ENCODE measurements around the gene IQCB1.
"Not testable (repeated sequence)": the region's sequence is repeated elsewhere in the genome, so short reads cannot be mapped to it uniquely, and the experiment has no call there.

The IQCB1 gene

DNA sequence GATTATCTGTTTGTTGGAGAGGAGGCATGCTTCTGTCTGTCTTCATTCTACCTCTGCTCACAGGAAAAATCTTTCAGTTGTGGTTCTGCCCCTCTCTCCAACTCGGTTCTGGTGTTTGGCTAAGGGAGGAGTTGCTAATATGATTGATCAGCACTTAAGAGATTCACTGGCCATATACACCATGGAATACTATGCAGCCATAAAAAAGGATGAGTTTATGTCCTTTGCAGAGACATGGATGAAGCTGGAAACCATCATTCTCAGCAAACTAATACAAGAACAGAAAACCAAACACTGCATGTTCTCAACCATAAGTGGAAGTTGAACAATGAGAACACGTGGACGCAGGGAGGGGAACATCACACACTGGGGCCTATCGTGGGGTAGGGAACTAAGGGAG, 59.8 kb downstream of the IQCB1 start:
- not testable (repeated sequence) for H3K4me3 ChIP-seq (ENCODE audit: insufficient read depth in 1 of 2, low read depth in 1 of 2, low read length in 2 of 2); H3K4me1 ChIP-seq (ENCODE audit: control insufficient read depth, insufficient read depth, low read depth, low read length); H2BK12ac ChIP-seq (ENCODE audit: low read length in 2 of 2); H3K9ac ChIP-seq (ENCODE audit: low read length); H2BK15ac ChIP-seq (ENCODE audit: low read depth, poor library complexity, severe bottlenecking); H3K4me2 ChIP-seq (ENCODE audit: low read length, poor library complexity, severe bottlenecking); H3K27me3 ChIP-seq (ENCODE audit: control insufficient read depth in 1 of 2, insufficient read depth in 1 of 2, low read length in 2 of 2); H4K8ac ChIP-seq (ENCODE audit: low read length); H3K79me1 ChIP-seq (replicated peaks; ENCODE audit: low read length, poor library complexity, severe bottlenecking); H3K4ac ChIP-seq (ENCODE audit: low read depth in 1 of 2, low read length in 2 of 2); H3K23ac ChIP-seq (ENCODE audit: low read length in 2 of 2); H3K27ac ChIP-seq (ENCODE audit: low read length, poor library complexity, severe bottlenecking); H3K18ac ChIP-seq (ENCODE audit: low read depth in 1 of 2, low read length in 2 of 2); H4K91ac ChIP-seq (ENCODE audit: low read length); H3K9me3 ChIP-seq (ENCODE audit: control insufficient read depth, low read length); H2BK5ac ChIP-seq (ENCODE audit: low read depth, low read length, poor library complexity, severe bottlenecking); DNase-seq; H2AFZ ChIP-seq (ENCODE audit: low read depth, low read length); H2AK5ac ChIP-seq (ENCODE audit: low read length, severe bottlenecking); H2BK120ac ChIP-seq (ENCODE audit: low read depth, low read length); H3K14ac ChIP-seq (ENCODE audit: low read length in 2 of 2)
- peaks cover 13 to 73% of the 10 kb centered on the region in 2 experiments for H3K36me3 ChIP-seq (ENCODE audit: control insufficient read depth in 1 of 2, insufficient read depth in 2 of 2, low read depth in 1 of 2, low read length in 2 of 2)
- WGBS, result no CpG with 5 or more reads among the region's 4 CpGs

- Histone ChIP-seq H2AFZ (ENCODE audit: low read depth, low read length) (no peak overlapping the region), H3K27ac (ENCODE audit: low read length, poor library complexity, severe bottlenecking) (no peak overlapping the region), H3K14ac (ENCODE audit: low read length in 2 of 2) (no peak overlapping the region), H4K91ac (ENCODE audit: low read length) (no peak overlapping the region), H3K4me3 (ENCODE audit: insufficient read depth in 1 of 2, low read depth in 1 of 2, low read length in 2 of 2) (no peak overlapping the region), H2BK5ac (ENCODE audit: low read depth, low read length, poor library complexity, severe bottlenecking) (no peak overlapping the region), H3K4me1 (ENCODE audit: control insufficient read depth, insufficient read depth, low read depth, low read length) (no peaks in the 10 kb centered on the region), H4K8ac (ENCODE audit: low read length) (no peak overlapping the region), H2BK15ac (ENCODE audit: low read depth, poor library complexity, severe bottlenecking) (no peak overlapping the region), H2AK5ac (ENCODE audit: low read length, severe bottlenecking) (no peak overlapping the region), H3K79me1 (replicated peaks; ENCODE audit: low read length, poor library complexity, severe bottlenecking) (no peaks in the 10 kb centered on the region), H3K27me3 (ENCODE audit: control insufficient read depth in 1 of 2, insufficient read depth in 1 of 2, low read length in 2 of 2) (no peaks in the 10 kb centered on the region), H3K18ac (ENCODE audit: low read depth in 1 of 2, low read length in 2 of 2) (no peak overlapping the region), H3K23ac (ENCODE audit: low read length in 2 of 2) (no peak overlapping the region), H3K4me2 (ENCODE audit: low read length, poor library complexity, severe bottlenecking) (no peak overlapping the region), H3K4ac (ENCODE audit: low read depth in 1 of 2, low read length in 2 of 2) (no peak overlapping the region), H3K9ac (ENCODE audit: low read length) (no peak overlapping the region), H3K36me3 (ENCODE audit: control insufficient read depth in 1 of 2, insufficient read depth in 2 of 2, low read depth in 1 of 2, low read length in 2 of 2) (peaks cover 16 to 55% of the 10 kb centered on the region in 2 experiments), H2BK120ac (ENCODE audit: low read depth, low read length) (no peak overlapping the region), H3K9me3 (ENCODE audit: control insufficient read depth, low read length) (no peaks in the 10 kb centered on the region), H2BK12ac (ENCODE audit: low read length in 2 of 2) (no peak overlapping the region)
- no CpG with 5 or more reads among the region's 1 CpG for WGBS
- no peak for DNase-seq
Observed at GRCh38 chr3:121769246-121769645, 65.6 kb downstream of the IQCB1 start.

- WGBS, result 100% methylated on average over 2 of the region's 2 CpGs
- no peak overlapping the region for H4K8ac ChIP-seq (ENCODE audit: low read length)
- H3K14ac ChIP-seq (ENCODE audit: low read length in 2 of 2), result no peak overlapping the region
- no peaks in the 10 kb centered on the region for H3K9me3 ChIP-seq (ENCODE audit: control insufficient read depth, low read length)
- no peak overlapping the region for H2BK120ac ChIP-seq (ENCODE audit: low read depth, low read length)
- no peak overlapping the region for H3K4me3 ChIP-seq (ENCODE audit: insufficient read depth in 1 of 2, low read depth in 1 of 2, low read length in 2 of 2)
- H2BK15ac ChIP-seq (ENCODE audit: low read depth, poor library complexity, severe bottlenecking), result no peak overlapping the region
- H3K79me1 ChIP-seq (replicated peaks; ENCODE audit: low read length, poor library complexity, severe bottlenecking), result no peaks in the 10 kb centered on the region
- H3K4me1 ChIP-seq (ENCODE audit: control insufficient read depth, insufficient read depth, low read depth, low read length), result no peaks in the 10 kb centered on the region
- H4K91ac ChIP-seq (ENCODE audit: low read length), result no peak overlapping the region
- no peak overlapping the region for H2BK12ac ChIP-seq (ENCODE audit: low read length in 2 of 2)
- no peak overlapping the region for H2AFZ ChIP-seq (ENCODE audit: low read depth, low read length)
- no peak overlapping the region for H3K4ac ChIP-seq (ENCODE audit: low read depth in 1 of 2, low read length in 2 of 2)
- H3K9ac ChIP-seq (ENCODE audit: low read length), result no peak overlapping the region
- H3K36me3 ChIP-seq (ENCODE audit: control insufficient read depth in 1 of 2, insufficient read depth in 2 of 2, low read depth in 1 of 2, low read length in 2 of 2), result peaks cover 16 to 48% of the 10 kb centered on the region in 2 experiments
- no peak overlapping the region for H3K23ac ChIP-seq (ENCODE audit: low read length in 2 of 2)
- H3K4me2 ChIP-seq (ENCODE audit: low read length, poor library complexity, severe bottlenecking), result no peak overlapping the region
- no peak overlapping the region for H2AK5ac ChIP-seq (ENCODE audit: low read length, severe bottlenecking)
- H3K27ac ChIP-seq (ENCODE audit: low read length, poor library complexity, severe bottlenecking), result no peak overlapping the region
- H3K27me3 ChIP-seq (ENCODE audit: control insufficient read depth in 1 of 2, insufficient read depth in 1 of 2, low read length in 2 of 2), result no peaks in the 10 kb centered on the region
- no peak overlapping the region for H2BK5ac ChIP-seq (ENCODE audit: low read depth, low read length, poor library complexity, severe bottlenecking)
- H3K18ac ChIP-seq (ENCODE audit: low read depth in 1 of 2, low read length in 2 of 2), result no peak overlapping the region
- no peak for DNase-seq
Observed at GRCh38 chr3:121768452-121768851, 66.4 kb downstream of the IQCB1 start.

- Histone ChIP-seq H3K79me1 (replicated peaks; ENCODE audit: low read length, poor library complexity, severe bottlenecking) (no peaks in the 10 kb centered on the region), H3K9ac (ENCODE audit: low read length) (no peak overlapping the region), H3K4me2 (ENCODE audit: low read length, poor library complexity, severe bottlenecking) (no peak overlapping the region), H2BK5ac (ENCODE audit: low read depth, low read length, poor library complexity, severe bottlenecking) (no peak overlapping the region), H3K4me3 (ENCODE audit: insufficient read depth in 1 of 2, low read depth in 1 of 2, low read length in 2 of 2) (no peak overlapping the region), H3K27me3 (ENCODE audit: control insufficient read depth in 1 of 2, insufficient read depth in 1 of 2, low read length in 2 of 2) (peaks cover 0 to 21% of the 10 kb centered on the region in 2 experiments), H3K36me3 (ENCODE audit: control insufficient read depth in 1 of 2, insufficient read depth in 2 of 2, low read depth in 1 of 2, low read length in 2 of 2) (no peaks in the 10 kb centered on the region), H4K8ac (ENCODE audit: low read length) (no peak overlapping the region), H3K23ac (ENCODE audit: low read length in 2 of 2) (no peak overlapping the region), H2BK12ac (ENCODE audit: low read length in 2 of 2) (no peak overlapping the region), H2BK15ac (ENCODE audit: low read depth, poor library complexity, severe bottlenecking) (no peak overlapping the region), H3K27ac (ENCODE audit: low read length, poor library complexity, severe bottlenecking) (no peak overlapping the region), H2AK5ac (ENCODE audit: low read length, severe bottlenecking) (no peak overlapping the region), H3K18ac (ENCODE audit: low read depth in 1 of 2, low read length in 2 of 2) (no peak overlapping the region), H3K4me1 (ENCODE audit: control insufficient read depth, insufficient read depth, low read depth, low read length) (no peaks in the 10 kb centered on the region), H3K14ac (ENCODE audit: low read length in 2 of 2) (no peak overlapping the region), H4K91ac (ENCODE audit: low read length) (no peak overlapping the region), H3K4ac (ENCODE audit: low read depth in 1 of 2, low read length in 2 of 2) (no peak overlapping the region), H2AFZ (ENCODE audit: low read depth, low read length) (no peak overlapping the region), H3K9me3 (ENCODE audit: control insufficient read depth, low read length) (no peaks in the 10 kb centered on the region), H2BK120ac (ENCODE audit: low read depth, low read length) (no peak overlapping the region)
- WGBS, result 80% methylated on average over 2 of the region's 3 CpGs
- DNase-seq, result no peak
Observed at GRCh38 chr3:121759541-121760202, 75.2 kb downstream of the IQCB1 start.
